Measurements from ENCODE around the gene AGAP1.
"Not testable (repeated sequence)": the region's sequence is repeated elsewhere in the genome, so short reads cannot be mapped to it uniquely, and the experiment has no call there.

AGAP1 gene

GRCh38 chr2:235747786-235748091, 253.9 kb downstream of the AGAP1 start:
- no peak for DNase-seq

DNA sequence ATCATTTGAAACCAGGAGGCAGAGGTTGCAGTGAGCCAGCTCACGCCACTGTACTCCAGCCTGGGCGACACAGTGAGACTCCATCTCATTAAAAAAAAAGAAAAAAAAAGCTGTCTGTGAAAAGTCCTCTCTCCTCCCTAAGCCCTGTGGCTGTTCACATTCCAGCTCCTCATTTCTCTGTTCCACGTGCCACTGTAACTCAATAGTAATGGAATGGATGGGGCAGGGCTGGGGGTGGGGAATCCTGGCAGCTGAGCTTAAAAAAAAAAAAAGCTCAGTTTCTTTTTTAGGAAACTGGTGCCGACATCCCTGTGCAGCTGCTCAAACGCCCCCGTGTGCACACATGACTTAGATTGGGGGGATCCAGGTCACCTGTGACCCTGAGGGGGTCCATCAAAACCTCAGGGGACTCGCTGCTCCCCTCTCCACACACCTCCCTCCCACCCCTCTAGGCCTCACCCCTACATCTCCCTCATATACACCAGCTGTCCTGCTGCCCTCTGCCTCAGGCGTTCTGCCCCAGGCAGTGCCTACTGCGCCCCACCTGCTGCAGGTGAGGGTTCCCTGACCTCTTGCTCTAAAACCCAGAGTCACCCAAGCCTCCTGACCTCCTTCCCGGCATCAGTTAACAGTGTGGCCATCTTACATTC, 255.4 kb downstream of the AGAP1 start:
- no peak for DNase-seq

DNA sequence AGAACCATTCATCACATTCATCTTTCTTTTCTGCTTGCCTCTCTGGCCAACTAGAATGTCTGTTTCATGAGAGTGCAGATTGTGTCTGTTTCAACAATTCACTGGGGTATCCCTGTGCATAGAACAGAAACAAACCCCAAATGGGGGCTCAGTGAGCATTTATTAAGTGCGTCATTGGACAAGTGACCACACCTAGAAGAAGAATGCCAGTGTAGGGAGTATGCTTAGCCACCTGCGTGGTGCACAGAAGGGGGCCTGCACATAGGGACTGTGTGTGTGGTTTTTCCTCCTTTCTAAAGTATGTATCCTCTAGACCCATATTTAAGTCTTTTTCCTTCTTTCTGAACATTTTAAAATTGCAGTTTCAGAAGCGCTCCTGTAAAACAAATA, 255.9 kb downstream of the AGAP1 start:
- DNase-seq: no peak

GRCh38 chr2:235752846-235753245, 259.0 kb downstream of the AGAP1 start:
- DNase-seq: no peak

DNA sequence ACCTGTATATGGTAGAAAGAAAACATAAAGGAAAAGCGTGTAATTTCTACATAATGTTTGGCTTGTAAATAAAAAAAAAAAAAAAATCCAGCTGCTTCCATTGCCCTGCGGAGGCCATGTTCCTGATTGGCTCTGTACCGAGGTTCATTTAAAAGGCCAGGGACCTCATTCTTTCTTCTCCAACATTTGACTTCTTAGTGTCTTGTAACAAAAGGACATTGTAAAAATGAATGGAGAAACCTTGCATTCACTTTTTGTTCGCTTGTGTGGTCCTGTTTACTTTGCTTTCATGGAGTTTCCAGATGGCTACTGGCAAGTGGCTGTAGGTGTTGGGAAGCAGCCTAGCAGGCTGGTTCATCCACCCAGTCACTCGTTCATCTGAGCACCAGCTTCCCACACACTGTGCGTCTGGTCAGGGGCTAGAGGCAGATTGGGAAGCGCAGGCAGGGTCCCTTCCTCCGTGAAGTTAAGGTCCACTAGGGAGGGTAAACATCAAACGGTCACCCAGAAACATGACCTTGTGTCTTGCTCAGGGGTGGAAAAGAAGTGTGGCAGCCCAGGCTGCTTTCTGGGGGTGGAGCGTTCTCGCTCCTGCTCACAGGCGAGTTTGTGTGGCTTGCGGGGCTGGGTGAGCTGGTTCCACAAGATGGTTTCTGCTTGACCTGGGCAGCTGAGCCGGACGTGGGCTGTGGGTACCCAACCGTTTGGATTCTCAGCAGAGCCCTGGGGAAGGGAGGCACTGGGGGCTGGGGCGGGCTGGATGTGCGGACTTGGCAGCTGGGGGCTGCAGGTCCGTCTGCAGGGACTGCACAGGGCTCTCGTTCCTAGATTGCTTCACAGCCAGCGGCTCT, 260.7 kb downstream of the AGAP1 start:
- no peak for DNase-seq

- DNase-seq: no peak
Measured at GRCh38 chr2:235756491-235756890, 262.6 kb downstream of the AGAP1 start.

- DNase-seq: no peak
Measured at GRCh38 chr2:235757212-235757611, 263.4 kb downstream of the AGAP1 start.

DNA sequence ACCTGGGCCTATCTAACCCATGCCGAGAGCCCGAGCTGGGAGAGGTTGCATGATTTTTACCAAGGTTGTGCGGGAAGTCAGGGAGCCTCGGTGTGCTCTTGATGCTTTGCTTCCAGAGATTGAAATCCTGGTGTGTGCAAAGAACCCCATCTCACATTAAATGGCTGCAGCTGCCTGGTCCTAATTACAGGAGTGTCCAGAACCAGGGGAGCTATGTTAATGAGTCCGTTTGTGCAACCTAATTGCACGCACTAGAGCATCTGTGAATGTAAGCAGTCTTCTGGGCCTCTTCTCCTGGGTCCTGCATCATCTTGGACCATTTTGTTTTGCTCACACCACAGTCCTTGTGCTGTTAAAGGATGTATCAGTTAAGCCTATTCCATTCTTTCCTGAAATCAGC, 263.8 kb downstream of the AGAP1 start:
- no peak for DNase-seq

DNA sequence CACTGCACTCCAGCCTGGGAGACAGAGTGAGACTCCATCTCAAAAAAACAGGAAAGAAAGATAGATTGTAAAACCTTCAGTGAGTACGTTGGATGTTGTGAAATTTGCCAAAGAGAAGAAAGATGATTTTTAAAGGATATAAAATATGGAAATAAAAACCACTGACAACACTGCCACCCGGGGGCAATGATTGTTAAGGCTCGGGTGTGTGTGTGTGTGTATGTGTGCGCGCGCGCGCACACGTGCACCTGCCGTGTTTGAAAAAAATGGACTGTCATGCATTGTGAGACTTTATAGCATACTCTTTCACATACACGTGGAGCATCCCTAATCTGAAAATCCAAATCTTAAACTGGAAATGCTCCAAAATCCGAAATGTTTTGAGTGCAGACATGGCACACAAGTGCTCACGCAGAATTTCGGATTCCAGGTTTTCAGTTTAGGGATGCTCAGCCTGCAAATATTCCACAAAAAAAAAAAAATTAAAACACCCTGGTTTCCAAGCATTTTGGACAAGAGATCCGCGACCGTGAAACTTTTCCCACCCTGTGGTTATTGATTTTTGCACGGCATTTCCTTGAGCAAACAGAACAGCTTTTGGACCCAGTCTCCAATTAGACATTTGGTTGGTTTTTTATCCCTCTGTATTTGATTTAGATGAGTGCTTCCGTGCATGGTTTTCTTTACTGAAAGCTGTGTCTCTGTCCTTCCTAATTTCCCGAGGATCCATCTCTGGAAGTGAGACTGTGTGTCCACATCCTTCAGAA, 269.2 kb downstream of the AGAP1 start:
- DNase-seq: no peak

DNA sequence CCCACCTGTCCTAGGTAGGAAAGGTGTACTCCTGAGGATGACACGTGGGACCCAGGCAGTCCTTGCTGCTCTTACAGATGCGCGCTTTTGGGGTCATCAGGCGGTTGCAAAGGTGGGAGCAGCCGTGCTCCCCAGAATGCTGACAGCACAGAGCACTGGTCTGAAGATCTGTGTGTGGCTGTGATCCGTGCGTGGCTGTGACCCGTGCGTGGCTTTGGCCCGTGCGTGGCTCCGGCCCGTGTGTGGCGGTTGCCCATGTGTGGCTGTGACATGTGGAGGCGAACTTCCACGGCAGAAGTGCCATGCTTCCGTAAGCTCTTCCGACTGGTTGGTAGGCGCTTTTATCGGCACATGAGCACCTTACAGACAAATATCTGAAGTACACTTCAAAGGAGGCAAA, 270.0 kb downstream of the AGAP1 start:
- no peak for DNase-seq

GRCh38 chr2:235764478-235764877, 270.6 kb downstream of the AGAP1 start:
- not testable (repeated sequence) for DNase-seq

DNA sequence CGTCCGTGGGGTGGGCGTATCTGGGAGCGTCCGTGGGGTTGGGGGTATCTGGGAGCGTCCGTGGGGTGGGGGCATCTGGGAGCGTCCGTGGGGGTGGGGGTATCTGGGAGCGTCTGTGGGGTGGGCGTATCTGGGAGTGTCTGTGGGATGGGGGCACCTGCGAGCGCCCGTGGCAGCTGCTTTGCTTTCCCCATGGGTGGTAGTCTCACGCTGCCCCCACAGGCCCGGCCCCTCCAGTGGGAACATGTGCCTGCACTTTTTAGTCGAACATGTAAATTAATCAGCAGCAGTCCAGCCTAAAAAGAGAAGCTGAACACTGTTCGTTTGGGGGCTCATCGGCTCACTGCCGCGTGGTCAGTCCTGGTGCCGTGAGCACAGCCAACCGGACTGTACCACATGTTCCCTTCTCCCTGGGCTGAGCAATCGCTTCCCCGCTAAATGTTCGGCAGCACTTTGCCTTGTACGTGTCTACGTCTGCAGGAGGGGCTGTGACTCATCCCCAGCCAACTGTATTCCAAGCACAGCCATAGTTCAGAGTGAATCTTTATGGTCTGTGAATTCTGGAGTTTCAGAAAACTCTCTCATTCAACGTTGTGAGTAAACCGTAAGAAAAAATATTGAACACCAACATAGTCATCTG, 271.5 kb downstream of the AGAP1 start:
- DNase-seq: no peak

GRCh38 chr2:235766278-235766677, 272.4 kb downstream of the AGAP1 start:
- DNase-seq: peak; percentile 38

- DNase-seq: no peak
Measured at GRCh38 chr2:235768606-235769005, 274.8 kb downstream of the AGAP1 start.

GRCh38 chr2:235769046-235769445, 275.2 kb downstream of the AGAP1 start:
- no peak for DNase-seq

DNA sequence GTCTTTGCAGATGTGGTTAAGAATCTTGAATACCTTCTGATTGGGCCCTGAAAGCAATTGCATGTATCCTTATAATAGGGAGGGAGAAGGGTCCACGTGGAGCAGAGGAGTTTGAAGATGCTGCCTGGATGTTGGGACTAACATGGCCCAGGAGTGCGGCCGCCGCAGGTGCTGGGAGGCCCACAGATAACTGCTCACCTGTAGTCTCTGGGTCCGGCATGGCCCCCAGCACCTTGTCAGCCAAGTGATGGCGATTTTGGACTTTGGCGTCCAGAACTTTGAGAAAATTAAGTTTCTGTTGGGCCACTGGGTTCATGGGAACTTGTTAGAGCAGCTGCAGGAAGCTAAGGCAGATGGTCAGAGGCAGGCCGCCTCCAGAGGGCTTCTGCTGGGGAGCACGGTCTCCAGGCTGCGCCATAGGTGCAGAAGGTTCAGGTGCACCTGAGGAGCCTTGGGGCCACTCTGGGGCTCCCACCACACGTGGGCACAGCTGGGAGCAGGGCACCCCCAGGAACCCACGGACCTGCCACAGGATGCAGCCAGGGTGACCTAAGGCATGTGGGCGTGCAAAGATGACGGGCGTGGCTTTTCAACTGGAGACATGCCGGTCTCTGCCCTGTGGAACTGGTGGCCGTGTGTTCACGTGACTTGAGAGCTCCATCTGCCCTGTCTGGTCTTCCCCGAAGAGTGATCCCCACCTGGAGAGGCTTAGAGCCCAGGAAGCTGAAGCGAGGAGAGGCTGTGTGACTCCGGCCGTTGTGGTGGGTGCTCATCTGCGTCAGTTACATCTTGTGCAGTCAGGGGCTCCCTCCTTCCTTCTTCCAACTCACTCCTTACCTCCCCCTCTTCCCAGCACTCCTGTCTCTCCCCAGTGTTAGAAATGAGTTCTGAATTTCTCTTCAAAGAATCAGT, 277.3 kb downstream of the AGAP1 start:
- no peak for DNase-seq

- no peak for DNase-seq
Measured at GRCh38 chr2:235773188-235773928, 279.5 kb downstream of the AGAP1 start.

DNA sequence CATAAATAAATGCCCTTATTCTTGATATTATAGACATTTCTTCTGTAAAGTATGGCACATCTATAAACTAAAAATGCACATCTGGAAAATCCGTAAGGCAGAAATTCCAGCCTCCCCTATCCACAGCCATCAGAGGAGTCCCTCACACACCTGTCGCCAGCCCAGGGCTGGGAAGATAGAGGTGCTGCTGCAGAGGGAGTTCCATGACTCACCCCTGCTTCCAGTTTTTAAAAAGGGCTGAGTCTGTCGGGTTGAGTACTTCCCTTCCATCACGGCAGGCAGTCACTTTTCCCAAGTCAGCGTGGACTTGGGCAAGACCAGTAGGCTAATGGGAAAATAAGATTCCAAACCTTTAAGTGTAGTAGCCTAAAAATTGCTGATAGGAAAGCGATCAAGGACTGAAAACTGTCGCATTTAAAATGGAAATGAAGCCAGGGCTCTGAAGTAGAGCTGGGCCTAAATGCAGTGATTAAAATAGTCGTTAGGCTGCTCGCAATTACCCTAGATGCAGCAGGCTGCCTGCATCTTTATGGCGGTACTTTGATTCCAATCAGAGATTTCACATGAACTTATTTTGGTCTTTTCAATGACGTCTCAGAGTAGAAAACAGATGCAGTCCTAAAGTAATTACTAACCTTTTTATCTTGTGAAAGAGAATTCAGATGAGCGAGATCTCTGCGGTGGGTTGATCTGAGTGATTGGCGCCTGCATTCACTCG, 280.5 kb downstream of the AGAP1 start:
- DNase-seq: no peak

DNA sequence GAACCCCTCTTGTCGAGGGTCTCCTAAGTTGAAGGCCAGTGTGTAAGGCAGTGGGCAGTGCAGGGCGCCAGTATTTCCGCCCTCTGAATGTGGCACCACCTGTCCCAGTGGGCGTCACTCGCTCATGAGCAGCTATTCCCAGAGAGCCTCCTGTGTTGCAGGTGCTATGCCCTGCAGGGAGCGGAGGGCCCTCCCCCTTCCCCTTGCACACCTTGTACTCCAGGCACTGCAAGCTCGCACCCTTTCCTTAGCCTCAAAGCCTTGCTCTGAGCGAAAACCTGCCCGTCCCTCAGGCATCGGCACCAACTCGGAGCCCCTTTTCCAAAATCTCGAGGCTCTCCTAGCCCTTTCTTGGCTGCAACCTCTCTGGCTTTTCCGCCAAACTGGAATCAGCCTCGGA, 282.7 kb downstream of the AGAP1 start:
- no peak for DNase-seq

GRCh38 chr2:235779444-235779896, 285.6 kb downstream of the AGAP1 start:
- peak; percentile 46 for DNase-seq

DNA sequence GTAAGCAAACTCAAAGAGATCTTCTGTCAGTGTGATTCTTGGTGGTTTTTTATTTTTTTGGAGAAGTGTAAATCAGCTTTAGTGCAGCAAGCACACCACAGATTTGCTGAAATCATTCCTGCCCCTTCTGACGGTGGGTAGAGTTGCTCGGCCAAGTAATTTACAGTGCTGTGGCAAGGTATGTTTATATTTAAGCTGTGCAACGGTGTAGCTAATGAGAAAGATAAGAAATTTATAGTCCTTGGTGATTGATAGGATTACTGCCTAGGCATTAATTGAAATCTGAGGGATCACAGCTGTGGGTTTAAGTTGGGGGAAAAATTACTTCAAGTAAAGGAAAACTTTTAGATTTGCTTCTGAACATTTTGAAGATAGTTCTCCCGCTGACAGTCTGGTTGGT, 286.6 kb downstream of the AGAP1 start:
- no peak for DNase-seq

All from activated CD4-positive, alpha-beta T cell treated with anti-CD3 and anti-CD28 coated beads, Interleukin-2, amount 50 U/mL, for 1 hour (primary cell).